ENCODE measurements around the gene ANKRD39. TPM values are rescaled to one million over a fixed set of nuclear protein-coding genes. Genes with fewer than 3 reads are reported as not detected.

Gene ANKRD39
- total RNA-seq, 3 donors from 2014 or later = 11.2 to 14.1 (median 12.2) TPM

DNA sequence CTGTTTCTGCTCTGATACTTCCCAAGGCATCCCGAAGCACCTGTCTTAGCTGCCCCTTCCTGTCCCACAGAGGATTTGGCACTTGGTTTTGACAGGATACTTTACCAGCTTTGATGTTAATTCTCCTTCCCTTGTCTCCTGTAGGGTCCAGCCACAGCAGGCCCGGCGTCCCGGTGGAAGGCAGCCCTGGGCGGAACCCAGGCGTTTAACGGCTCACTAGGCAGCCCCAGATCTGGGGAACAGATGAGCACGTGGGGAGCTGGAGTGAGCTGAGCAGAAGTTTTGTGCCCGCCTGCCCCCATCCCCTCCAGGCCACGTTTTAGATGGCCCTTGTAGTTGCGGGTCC, 25.4 kb downstream of the ANKRD39 start:
- no peak overlapping the region for H3K4me3 ChIP-seq
- no peaks in the 10 kb centered on the region for H3K9me3 ChIP-seq
- H3K36me3 ChIP-seq (ENCODE audit: low read depth) = peaks cover 8% of the 10 kb centered on the region
- ATAC-seq (no peak), DNase-seq (no peak)
- no peak for TF ChIP-seq CTCF (IDR thresholded peaks at IDR 0.05)
- intact Hi-C loops (cut with DNase I, micrococcal nuclease) = no loop called here
- no peaks in the 10 kb centered on the region for H3K4me1 ChIP-seq (ENCODE audit: low read depth)

DNA sequence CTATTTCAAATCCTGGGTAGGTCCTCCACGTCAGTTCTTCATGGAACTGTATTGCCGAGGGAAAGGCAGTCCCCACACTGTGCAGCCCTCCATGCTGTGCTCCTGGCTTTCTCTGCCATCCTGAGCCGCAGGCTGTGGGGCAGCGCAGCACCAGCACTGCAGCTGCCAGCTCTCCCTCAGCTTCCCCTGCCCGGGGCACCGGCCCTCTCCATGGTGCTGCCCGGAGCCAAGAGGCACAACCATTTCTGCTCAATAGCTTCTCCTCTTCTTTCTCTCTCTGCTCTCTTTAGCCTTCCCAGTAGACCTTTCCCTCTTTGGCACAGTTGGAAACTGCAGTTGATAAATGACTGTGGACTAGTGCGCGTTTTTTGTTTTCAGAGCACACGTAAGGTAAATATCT, 26.1 kb downstream of the ANKRD39 start:
- Histone ChIP-seq H3K4me1 (ENCODE audit: low read depth) (no peaks in the 10 kb centered on the region), H3K36me3 (ENCODE audit: low read depth) (peaks cover 8% of the 10 kb centered on the region), H3K9me3 (no peaks in the 10 kb centered on the region), H3K4me3 (no peak overlapping the region)
- intact Hi-C loops (cut with DNase I, micrococcal nuclease) = no loop called here
- ATAC-seq = peak; percentile 26
- no peak for DNase-seq
- TF ChIP-seq CTCF (IDR thresholded peaks at IDR 0.05) = no peak

DNA sequence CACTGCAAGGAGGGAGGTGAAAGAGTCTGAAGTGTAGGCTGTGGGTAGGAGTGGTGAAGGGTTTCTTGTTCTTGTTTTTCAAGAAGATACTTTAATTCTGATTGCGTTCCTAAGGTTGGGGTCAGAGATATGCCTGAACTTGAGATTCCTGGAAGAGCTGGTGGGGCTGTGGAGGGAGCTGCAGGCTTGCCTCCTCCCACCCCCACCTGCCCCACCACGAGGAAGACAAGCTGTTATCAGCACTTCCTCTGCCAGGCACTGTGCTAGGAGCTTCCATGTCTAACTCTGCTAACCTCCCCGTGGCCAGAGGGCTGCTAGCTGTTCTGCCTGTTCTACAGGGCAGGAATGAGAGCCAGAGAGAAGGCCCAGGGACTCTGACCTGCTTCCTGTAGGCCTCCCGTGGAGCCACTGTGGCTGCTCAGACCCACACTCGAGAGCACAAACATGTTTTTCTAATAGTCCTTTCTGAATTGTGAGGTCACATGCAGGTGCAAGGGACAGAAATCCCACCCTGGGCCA, 27.7 kb downstream of the ANKRD39 start:
- Histone ChIP-seq H3K9me3 (no peaks in the 10 kb centered on the region), H3K36me3 (ENCODE audit: low read depth) (peaks cover 16% of the 10 kb centered on the region), H3K4me3 (no peak overlapping the region), H3K4me1 (ENCODE audit: low read depth) (no peaks in the 10 kb centered on the region)
- ATAC-seq = no peak
- no peak for TF ChIP-seq CTCF (IDR thresholded peaks at IDR 0.05)
- no peak for DNase-seq
- intact Hi-C loops (cut with DNase I, micrococcal nuclease) = no loop called here

DNA sequence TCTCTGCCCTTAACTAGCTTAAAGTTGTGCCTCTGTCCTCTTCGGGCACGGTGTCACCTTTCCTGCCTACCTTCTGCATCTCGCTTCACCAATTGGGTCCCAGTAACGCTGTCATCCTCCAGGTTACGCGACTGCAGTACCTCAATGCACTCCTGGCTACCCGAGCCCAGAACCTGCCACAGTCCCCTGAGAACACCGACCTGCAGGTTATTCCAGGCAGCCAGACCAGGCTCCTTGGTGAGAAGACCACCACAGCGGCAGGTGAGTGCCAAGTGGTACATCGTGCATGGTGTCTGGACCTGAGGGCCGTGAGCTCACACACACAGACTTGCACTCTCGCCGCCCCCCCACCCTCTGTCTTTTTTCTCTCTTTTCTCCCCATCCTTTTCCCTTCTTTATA, 28.9 kb downstream of the ANKRD39 start:
- DNase-seq (peak in 1 of 3 donors; percentile 14), ATAC-seq (no peak)
- Histone ChIP-seq H3K36me3 (ENCODE audit: low read depth) (peaks cover 16% of the 10 kb centered on the region), H3K4me3 (no peak overlapping the region), H3K4me1 (ENCODE audit: low read depth) (peaks cover 3% of the 10 kb centered on the region), H3K9me3 (no peaks in the 10 kb centered on the region)
- intact Hi-C loops (cut with DNase I, micrococcal nuclease) = no loop called here
- TF ChIP-seq CTCF (IDR thresholded peaks at IDR 0.05) = no peak

DNA sequence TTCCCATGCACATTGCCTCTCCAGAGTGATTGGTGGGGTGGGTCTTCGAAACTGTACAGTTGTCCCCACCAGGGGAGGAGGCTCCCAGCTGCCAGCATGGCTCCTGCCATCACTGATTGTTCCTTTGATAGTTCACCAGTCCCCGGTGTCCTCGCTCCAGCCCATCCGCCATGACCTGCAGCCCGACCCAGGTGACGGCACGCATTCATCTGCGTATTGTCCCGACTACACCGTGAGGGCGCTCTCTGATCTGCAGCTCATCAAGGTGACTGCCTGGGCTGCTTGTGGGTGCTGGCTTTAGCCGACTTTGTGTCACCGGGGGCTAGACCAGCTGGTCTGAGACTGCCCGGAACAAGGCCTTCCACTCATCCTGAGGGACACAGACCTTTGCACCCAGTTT, 29.4 kb downstream of the ANKRD39 start:
- DNase-seq = no peak
- H3K36me3 ChIP-seq (ENCODE audit: low read depth) = peaks cover 16% of the 10 kb centered on the region

More for the DNA sequence above, 29.4 kb downstream of the ANKRD39 start:
- intact Hi-C loops (cut with DNase I, micrococcal nuclease) = no loop called here
- Histone ChIP-seq H3K4me1 (ENCODE audit: low read depth) (peaks cover 6% of the 10 kb centered on the region), H3K9me3 (no peaks in the 10 kb centered on the region), H3K4me3 (no peak overlapping the region)
- no peak for ATAC-seq
- no peak for TF ChIP-seq CTCF (IDR thresholded peaks at IDR 0.05)

Data from mucosa of descending colon (tissue), 3 donors.